ENCODE measurements around the gene MTUS2.
"Not testable (repeated sequence)": the region's sequence is repeated elsewhere in the genome, so short reads cannot be mapped to it uniquely, and the experiment has no call there.

The MTUS2 gene

DNA sequence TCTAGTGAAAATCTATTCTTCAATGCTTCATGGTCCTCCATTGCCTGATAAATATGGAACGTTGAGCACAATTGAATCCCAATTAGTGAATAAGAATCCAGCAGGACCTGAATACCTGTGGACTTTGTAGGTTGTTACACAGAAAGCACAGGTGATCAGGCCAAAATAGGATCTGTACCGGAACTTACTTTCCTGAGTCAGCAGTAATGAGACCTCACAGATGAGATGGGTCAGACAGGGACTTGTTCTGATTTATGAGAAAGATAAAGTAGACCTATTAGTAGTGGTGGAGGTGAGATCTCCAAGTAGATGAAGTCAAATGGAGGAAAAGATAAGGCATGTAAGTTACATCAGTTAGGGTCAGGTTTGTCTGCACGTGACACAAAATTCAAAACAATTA lies 351.1 kb downstream of the MTUS2 start:
- DNase-seq = no peak

DNA sequence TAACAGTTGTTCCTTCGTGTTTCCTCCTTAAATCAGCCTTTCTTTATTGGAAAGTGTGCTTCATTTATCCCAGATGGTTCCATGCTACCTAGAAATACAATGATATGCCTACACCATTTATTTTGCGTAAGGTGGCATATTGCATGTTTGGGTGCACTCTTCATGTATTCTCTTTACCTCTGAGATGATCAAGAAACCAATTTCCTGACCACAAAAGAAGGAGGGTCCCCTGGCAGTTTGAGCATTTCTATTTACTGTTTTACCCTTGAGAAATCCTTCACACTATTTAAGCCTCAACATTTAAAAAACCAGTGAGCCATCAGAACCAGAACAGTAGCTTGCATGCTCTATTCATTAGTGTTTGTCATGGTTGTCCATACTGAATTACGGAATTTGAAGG lies 354.0 kb downstream of the MTUS2 start:
- DNase-seq = no peak

DNA sequence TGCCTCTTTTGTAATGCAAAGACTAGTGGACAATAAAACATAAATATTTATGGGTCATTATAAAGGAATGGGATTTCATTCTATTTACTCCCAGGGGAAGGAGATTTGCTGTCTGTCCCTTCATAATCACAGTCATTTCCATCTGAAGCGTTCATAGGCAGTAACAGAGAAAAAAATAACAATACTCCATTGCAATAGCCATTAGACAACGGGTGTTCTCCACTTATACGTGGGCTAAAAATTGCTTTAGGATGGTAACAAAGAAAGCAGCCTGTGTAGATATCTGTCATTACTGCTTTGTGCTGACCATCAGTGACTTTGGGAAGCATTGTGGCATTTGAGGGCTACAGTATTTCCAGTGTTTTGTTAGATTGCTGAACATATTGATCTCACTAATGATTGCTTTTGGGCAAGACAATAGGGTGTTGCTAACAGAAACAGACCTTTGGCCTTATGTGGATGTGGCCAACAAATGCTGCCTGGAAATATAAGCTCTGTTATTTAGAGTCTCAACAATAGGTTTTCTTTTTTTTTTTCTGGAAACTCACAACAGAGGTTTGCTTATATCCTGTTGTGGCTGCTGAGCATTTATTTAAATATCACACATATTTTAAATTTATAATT lies 355.2 kb downstream of the MTUS2 start:
- DNase-seq = no peak

DNA sequence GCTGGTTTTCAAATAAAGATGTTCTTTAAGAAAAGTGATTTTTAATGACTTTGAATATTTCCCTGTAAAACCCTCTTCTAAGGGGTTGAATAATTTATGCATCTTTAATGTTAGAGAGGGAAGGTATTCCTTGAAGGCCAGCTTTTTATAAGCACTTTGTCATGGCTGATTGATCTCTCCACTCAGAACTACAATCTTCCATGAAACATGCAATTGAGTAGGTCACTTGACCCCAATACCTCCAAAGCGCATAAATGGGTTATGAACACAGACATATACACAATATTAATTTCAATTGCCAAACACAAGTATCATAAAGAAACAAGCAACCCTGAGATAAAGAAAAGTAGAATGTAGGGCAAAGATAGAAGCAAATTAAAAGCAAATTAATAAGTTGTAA lies 359.9 kb downstream of the MTUS2 start:
- DNase-seq = no peak

DNA sequence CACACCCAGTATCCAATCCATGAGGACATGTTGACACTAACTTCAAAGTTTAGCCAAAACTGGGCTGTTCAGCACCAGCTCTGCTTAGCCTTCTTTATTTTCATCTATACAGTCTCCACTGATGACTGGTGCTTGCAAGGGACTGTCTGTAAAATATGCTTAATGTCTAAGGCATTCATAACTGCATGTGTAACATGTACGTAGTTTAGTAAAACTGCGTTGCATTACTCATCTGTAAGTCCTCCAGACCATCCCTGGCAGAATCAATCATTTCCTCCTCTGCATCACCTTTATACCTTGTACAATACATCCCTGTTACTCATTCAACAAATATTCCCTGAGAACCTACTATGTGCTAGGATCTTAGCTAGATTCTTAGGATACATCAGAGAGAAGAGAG lies 362.1 kb downstream of the MTUS2 start:
- no peak for DNase-seq

DNA sequence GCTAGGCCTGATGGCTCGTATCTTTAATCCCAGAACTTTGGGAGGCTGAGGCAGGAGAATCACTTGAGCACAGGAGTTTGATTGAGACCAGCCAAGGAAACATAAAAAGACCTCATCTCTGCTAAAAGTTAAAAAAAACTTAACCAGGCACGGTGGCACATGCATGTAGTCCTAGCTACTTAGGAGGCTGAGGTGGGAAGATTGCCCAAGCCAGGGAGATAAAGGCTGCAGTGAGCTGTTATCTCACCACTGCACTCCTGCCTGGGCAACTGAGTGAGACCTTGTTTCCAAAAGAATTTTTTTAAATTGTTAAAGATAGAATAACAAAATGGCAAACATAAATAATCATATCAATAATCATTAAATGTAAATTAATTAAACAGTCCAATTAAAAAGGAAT lies 365.8 kb downstream of the MTUS2 start:
- DNase-seq = no peak

DNA sequence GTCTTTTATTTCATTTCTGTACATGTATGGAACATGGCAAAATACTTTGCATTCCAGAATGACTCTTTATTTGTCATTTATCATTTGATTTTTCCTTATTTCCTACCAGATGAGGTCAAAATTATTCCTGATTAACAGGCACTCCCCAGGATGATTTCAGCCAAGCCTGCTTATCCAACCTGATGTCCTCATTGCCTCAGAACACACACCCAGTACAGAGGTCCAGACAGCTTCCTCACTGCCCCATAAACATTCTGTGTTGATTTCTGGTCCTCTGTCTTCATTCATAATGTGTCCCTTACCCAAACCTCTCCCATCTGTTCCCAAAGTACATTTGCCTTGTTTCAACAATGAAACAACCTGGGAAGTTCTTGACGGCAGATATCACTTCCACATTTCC lies 367.4 kb downstream of the MTUS2 start:
- no peak for DNase-seq

DNA sequence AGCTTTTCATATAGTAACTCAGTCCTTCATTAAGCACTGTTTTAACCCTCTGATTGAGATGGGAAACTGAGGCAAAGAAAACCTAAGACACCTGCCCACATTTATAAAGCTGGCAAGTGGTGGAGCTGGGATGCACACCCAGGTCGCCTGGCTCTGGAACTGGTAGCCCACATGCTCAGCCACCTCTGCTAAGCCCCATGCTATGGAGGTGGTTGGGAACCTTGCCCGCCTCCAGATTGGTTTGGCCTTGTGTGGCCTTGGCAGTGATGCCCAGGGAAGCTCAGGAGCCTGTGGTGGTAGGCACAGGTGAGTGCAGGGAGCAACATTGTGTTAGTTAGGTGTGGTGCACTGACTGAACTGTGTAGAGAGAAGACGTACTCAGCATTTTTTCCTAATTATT lies 370.2 kb downstream of the MTUS2 start:
- DNase-seq = no peak

DNA sequence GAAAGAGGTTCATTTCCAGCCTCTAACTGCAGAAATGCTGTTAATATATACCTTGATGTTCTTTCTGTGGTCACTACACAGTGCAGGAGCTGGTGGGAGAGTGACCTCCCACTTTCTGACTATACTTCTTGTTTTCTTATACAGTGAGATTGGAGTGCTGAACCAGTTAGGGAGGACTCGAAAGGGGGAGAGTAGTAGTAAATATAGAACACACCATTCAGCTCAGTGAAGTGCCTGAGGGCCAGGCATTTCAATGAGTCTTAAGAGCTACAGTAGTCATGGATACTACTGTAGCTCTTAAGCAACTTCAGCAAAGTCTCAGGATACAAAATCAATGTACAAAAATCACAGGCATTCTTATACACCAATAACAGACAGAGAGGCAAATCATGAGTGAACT lies 372.9 kb downstream of the MTUS2 start:
- no peak for DNase-seq

DNA sequence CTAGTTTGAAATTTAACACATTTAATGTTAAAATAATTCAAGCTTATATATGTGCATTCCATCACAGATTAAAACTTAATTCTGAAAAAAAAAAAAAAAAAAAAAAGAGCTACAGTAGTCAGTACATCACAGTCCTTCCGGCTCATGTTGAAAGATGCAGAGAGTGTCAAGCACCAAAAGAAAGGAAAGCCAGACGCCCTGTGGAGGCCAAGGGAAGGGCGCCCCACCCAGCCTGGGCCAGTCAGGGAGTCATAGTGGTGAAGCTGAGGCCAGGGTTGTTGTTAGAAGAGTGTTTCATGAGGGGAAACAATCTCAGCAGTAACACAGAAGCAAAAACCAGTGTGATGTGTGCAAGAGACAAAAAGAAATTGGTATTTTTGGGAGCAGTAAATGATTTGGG lies 375.3 kb downstream of the MTUS2 start:
- no peak for DNase-seq

DNA sequence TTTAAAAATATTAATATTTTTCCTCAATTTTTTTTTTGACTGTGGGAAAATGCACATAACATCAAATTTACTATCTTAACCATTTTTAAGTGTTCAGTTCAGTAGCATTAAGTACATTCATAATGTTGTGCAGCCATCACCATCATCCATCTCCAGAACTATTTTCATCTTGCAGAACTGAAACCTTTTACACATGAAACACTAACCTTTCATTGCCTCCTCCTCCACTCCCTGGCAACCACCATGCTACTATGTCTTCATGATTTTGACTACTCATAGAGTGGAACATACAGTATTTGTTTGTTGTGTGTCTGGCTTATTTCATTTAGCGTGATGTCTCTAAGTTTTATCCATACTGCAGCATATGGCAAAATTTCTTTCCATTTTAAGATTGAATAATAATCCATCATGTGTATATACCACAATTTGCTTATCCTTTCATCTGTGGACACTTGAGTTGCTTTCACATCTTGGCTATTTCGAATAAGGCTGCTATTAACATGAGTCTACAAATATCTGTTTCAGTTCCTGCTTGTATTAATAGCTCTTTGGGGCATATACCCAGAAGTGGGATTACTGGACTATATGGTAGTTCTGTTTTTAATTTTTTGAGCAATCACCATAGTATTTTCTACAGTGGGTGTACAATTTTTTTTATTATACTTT lies 376.4 kb downstream of the MTUS2 start:
- DNase-seq = no peak

DNA sequence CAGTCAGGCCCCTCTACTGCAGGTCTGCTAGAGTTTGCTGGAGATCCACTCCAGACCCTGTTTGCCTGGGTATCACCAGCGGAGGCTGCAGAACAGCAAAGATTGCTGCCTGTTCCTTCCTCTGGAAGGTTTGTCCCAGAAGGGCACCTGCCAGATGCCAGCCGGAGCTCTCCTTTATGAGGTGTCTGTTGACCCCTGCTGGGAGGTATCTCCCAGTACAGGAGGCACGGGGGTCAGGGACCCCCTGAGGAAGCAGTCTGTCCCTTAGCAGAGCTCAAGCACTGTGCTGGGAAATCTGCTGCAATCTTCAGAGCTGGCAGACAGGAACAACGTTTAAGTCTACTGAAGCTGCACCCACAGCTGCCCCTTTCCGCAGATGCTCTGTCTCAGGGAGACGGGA lies 382.6 kb downstream of the MTUS2 start:
- not testable (repeated sequence) for DNase-seq

DNA sequence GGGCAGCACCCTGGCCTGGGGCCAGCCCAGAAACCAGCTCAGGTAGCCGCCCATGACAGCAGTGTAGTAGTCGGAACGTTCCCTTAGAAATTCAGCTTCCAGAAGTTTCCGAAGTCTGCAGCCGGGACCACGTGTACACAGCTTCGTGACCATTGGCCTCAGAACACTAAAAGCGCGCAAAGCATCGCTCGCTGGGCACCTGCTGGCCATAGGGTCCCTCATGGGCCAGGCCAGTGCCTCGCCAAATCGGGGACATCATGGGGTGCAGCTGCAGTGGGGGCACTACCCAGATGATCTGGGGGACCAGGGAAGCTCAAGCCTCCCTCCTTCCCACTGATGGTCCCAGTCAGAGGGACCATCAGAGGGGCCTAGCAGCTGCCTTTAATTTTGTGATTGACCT lies 384.5 kb downstream of the MTUS2 start:
- no peak for DNase-seq

DNA sequence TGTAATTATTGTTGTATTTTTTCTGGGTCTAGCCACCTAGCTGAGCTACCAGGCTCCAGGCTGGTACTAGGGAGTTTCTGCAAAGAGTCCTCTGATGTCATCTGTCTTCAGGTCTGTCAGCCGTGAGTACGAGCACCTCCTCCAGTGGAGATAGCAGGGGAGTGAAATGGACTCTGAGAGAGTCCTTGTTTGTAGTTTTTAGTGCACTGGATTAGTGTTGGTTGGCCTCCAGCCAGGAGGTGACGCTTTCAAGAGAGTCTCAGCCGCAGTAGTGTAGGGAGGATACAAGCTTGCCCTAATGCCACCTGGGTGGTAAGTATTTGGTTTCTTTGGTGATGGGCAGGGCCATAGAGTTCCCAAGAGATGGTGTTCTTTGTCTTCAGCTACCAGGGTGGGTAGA lies 390.5 kb downstream of the MTUS2 start:
- no peak for DNase-seq

DNA sequence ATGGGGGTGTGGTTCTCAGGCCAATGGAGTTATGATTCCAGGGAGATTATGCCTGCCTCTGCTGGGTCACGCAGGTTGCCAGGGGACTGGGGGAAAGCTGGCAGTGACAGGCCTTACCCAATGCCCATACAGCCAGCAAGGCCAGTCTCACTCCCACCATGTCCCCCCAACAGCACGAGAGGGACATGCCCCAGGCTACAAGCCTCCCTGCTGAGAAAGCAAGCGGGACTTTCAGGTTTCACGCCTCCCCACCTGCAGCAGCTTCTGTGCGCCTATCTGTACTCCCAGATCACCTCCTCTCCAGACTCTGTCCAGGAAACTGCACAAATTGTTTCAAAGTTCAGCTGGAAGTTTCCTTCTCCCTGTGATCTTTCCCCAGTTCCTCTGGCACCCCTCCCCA lies 391.0 kb downstream of the MTUS2 start:
- DNase-seq = not testable (repeated sequence)

DNA sequence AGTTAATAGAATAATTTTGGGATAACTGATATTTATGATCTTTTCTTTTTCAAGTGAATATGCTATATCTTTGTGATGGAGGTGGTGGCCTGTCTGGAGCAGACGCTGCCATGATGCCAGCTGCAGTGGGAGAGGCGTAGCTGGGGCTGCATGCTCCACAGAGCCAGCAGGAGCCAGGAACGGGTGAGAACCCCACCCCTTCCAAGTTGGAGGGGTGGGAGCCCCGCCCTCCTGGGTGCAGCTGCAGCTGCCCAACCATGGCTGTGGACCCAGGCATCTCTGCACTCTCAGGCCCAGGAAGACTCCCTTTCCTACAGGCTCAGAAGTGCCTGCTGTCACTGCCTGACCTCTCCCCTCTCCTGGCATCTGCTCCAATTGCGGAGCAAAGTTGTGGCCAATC lies 402.3 kb downstream of the MTUS2 start:
- no peak for DNase-seq

DNA sequence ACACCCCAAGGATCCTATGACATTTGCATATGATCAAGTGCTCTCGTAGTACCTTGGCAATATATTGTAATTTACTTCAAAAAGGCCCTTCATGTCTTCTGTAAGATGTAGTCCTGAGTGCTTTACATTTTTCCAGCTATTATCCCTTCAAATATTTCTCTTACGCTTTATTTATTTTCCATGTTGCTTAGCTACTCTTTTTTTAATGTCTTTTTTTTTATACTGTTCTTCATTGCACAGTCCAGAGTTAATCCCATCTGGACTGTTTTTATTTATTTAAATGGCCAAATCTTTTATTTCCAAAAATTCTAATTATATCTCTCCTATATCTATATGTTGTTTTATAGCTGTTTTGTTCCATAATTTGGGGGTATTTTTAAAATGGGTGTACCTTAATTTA lies 404.1 kb downstream of the MTUS2 start:
- DNase-seq = no peak

DNA sequence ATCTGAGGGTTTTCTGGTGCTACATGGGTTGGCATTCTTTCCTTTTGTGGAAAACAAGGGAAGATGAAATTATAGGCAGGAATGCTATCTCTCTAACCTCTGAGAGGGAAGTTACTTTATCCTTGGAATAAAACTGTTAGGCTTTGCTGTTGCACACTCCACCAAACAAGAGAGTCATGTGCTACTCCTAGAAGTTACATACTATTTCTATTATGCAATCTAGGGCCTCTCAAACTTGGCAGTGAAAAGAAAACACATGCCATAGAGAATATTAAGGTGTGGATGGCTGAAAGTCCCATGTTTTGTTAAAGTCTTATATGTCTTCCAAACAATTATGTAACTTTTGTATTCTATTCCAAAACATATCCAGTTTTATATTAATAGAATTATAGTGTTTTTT lies 407.4 kb downstream of the MTUS2 start:
- DNase-seq = no peak

DNA sequence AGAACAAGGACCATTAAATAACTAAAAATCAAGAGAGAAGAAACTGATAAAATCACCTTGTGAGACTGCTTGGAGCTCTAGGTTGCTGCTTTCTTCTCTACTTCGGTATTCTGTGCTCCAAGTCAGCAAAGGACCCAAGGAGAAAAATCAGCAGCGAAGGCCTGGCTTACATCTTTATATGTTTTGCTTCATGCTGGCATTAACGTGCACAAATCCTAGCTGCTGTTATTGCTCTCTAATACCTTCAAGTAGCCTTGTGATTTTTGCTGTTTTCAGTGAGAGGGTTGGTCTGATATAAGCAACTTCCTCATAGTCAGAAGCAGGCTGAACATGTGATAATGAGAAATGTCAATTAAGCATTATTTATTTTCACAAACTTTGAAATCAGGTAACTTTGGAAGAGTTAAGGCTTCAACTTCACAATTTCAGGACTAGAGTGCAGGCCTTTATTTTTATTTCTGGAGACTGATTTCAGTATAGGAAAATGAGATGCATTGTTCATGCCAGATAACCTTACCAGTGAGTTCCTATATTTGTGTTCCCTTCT lies 410.2 kb downstream of the MTUS2 start:
- DNase-seq = no peak

DNA sequence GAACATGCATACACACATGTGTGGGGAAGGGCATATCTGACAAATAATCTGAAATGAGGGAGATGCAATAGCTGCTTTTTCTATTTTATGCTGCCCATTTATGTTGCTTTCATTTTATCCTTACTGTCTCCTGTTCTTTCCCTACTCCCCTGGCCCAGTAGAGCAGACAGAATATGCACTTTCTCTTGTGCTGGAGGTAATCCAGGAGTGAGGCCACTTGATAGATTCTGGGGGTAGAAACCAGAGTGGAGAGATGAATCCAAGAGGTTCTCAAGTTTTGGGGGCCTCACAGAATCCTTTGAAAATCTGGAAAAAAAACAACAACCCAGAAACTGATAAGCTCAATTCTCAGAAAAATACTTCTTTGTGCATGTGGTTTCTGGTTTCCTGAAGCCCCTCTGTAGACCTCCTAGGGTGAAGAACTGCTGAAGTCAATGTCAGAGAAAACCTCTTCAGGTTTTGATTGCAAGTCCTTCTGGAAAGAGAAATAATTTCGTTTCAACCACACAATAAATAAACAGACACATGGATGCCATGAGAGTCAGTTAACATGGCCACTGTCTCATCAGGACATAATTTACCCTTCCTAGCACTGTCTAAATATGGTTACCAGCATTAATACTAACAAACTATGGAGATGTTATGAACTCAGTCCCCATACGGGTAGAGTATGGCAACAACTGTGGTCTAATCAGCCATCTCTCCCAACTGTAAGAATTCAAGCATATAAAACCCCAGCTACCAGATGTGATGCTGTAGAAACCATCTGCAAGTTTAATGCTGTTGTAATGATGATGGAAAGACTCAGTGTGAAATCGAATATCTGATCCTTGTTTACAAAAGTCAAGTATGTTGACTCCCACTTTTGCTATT lies 419.8 kb downstream of the MTUS2 start:
- DNase-seq = no peak

DNA sequence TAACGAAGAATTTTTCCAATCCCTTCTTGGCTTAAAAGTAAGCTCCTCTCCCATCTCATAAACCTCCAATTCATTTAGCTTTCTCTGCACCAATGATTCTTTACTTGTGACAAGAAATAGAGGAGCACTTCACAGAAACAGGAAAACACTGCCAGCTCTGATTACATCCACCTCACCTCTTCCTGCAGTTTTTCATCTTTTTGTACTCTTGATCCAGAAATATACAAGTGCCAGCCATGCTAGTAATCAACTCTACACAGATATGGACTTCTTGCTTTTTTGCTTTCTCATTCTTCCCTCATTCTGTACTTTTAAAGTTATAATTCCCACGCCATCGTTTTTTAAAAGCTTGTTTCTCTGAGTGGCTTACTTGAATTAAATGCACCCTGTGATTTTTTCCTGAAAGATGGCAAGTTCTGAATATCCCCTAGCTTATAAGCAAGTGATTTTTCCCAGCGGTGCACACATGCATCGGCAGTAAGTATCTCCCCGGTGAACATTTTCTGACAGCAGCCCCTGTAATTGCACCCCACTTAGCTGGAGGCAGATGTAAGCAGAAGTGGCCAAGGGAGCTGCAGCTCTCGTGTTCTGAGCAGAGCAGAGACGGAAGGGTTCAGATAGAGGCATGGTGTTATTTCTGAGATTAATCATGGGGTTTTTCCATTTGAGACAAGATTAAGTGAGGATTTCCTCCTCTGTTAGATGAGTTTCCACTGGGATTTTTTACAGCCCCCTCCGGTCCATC lies 434.7 kb downstream of the MTUS2 start:
- DNase-seq = no peak

DNA sequence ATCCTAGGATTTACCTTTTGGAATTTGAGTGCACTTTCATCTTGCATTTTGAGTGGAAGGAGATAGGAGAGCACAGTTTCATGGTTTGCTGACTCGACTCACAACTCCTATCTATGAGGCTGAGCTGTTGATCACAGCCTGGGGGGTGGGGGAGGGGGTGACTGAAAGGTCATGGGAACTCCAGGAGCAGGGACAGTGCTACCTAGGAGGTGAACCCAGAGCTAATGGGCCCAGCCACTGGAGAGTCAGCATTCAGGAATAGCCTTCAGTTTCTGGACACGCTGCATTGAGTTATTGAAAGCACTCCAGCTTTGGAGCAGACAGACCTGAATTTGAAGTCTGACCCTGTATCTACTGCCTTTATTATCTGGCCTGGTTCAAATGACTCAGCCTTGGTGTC lies 435.4 kb downstream of the MTUS2 start:
- DNase-seq = no peak

DNA sequence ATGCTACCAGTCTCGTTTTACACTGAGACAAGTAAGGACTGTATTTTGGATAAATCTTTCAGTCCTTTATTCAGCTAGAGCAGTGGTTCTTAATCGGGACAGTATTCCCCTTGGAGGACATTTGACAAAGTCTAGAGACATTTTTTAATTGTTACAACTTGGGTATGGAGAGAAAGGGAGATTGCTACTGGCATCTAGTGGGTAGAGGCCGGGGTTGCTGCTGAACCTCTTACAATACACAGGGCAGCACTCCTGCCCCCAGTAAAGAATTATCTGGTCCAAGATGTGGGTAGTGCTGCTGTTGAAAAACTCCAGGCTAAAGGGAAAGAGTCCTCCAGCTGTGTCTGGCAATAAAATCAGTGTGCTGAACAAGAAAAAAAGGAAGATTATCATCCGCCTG lies 440.5 kb downstream of the MTUS2 start:
- no peak for DNase-seq
